Measurements from ENCODE around the gene ZSWIM3. TPM values are rescaled to one million over a fixed set of nuclear protein-coding genes. Genes with fewer than 3 reads are reported as not detected.

Gene ZSWIM3
- 1 to 10 TPM; 2.2 to 4.5 (median 3.9) TPM for total RNA-seq

GRCh38 chr20:45857114-45857881 is at the start of gene ZSWIM3, which contains the start of gene ACOT8:
ZSWIM3 (plus strand) TSS chr20:45857614; CDS start chr20:45857826, 212 bp downstream.
ACOT8 (minus strand) TSS chr20:45857392; CDS start chr20:45857315, 77 bp downstream.
- intact Hi-C loops (cut with DNase I) = no loop called here
- peaks cover 18 to 29% of the 10 kb centered on the region in 2 donors for H3K4me1 ChIP-seq
- no peaks in the 10 kb centered on the region for H3K36me3 ChIP-seq
- H3K27ac ChIP-seq = peak within 1 kb of the TSS in 2 of 3 donors; percentile 74 to 80
- peak; percentile 95 to 96 for DNase-seq
- TF ChIP-seq POLR2A (IDR thresholded peaks at IDR 0.05) (peak in 1 of 2 donors; percentile 87), CTCF (IDR thresholded peaks at IDR 0.05) (no peak)
- WGBS, 2 donors = 0% methylated on average over 6 to 30 of the region's 36 CpGs
- H3K4me3 ChIP-seq (replicated peaks in 1 of 3) = peak within 1 kb of the TSS; percentile 25 to 86 (median 62)
- H3K27me3 ChIP-seq = no peaks in the 10 kb centered on the region
- H3K9me3 ChIP-seq = no peaks in the 10 kb centered on the region

GRCh38 chr20:45810191-45810970 is 47.0 kb upstream of the ZSWIM3 start:
- H3K36me3 ChIP-seq = peaks cover 43 to 45% of the 10 kb centered on the region in 2 donors

GRCh38 chr20:45812157-45813005 is 45.0 kb upstream of the ZSWIM3 start, which contains the start of gene UBE2C:
UBE2C (plus strand) TSS chr20:45812644; CDS start chr20:45812696, 52 bp downstream.
- intact Hi-C loops (cut with DNase I) = loop anchor here (10.0 kb wide), 1 partner anchor 122 kb away; the partner anchor contains the start of gene PCIF1
- no peak for TF ChIP-seq POLR2A (IDR thresholded peaks at IDR 0.05)
- no peak for TF ChIP-seq CTCF (IDR thresholded peaks at IDR 0.05)
- 1% methylated on average over 48 to 53 of the region's 65 CpGs for WGBS, 2 donors
- Histone ChIP-seq H3K27me3 (no peaks in the 10 kb centered on the region), H3K36me3 (peaks cover 27 to 37% of the 10 kb centered on the region in 2 donors), H3K27ac (no peak within 1 kb of the TSS), H3K4me1 (peaks cover 4 to 5% of the 10 kb centered on the region in 2 donors), H3K4me3 (replicated peaks in 1 of 3) (peak within 1 kb of the TSS in 2 of 3 donors; percentile 37 to 38), H3K9me3 (no peaks in the 10 kb centered on the region)
- peak; percentile 98 for DNase-seq

More at GRCh38 chr20:45810191-45810970, 47.0 kb upstream of the ZSWIM3 start:
- Histone ChIP-seq H3K4me3 (replicated peaks in 1 of 3) (no peak overlapping the region), H3K27ac (no peak overlapping the region), H3K4me1 (peaks cover 4 to 5% of the 10 kb centered on the region in 2 donors), H3K9me3 (no peaks in the 10 kb centered on the region), H3K27me3 (no peaks in the 10 kb centered on the region)
- intact Hi-C loops (cut with DNase I) = loop anchor here (10.0 kb wide), 1 partner anchor 124 kb away; the partner anchor contains the start of gene PCIF1
- WGBS, 2 donors = 92 to 93% methylated on average over 8 of the region's 8 CpGs
- DNase-seq = no peak
- TF ChIP-seq CTCF (IDR thresholded peaks at IDR 0.05) (no peak), POLR2A (IDR thresholded peaks at IDR 0.05) (no peak)

GRCh38 chr20:45813006-45813340 is 44.4 kb upstream of the ZSWIM3 start:
- no peak for DNase-seq
- Histone ChIP-seq H3K4me3 (replicated peaks in 1 of 3) (peak overlapping the region in 1 of 3 donors; percentile 37), H3K27me3 (no peaks in the 10 kb centered on the region), H3K27ac (no peak overlapping the region), H3K36me3 (peaks cover 23 to 31% of the 10 kb centered on the region in 2 donors), H3K9me3 (no peaks in the 10 kb centered on the region), H3K4me1 (peaks cover 4 to 5% of the 10 kb centered on the region in 2 donors)
- intact Hi-C loops (cut with DNase I) = loop anchor here (10.0 kb wide), 1 partner anchor 122 kb away; the partner anchor contains the start of gene PCIF1
- WGBS, 2 donors = 4 to 5% methylated on average over 9 to 10 of the region's 11 CpGs
- TF ChIP-seq POLR2A (IDR thresholded peaks at IDR 0.05) (no peak), CTCF (IDR thresholded peaks at IDR 0.05) (no peak)

Measured in thyroid gland (tissue), 4 donors.